ENCODE results near the gene ASAH2. TPM values are rescaled to one million over a fixed set of nuclear protein-coding genes. Genes with fewer than 3 reads are reported as not detected.
"Not testable (repeated sequence)": the region's sequence is repeated elsewhere in the genome, so short reads cannot be mapped to it uniquely, and the experiment has no call there.

ASAH2 gene
- total RNA-seq, 4 donors from 2014 or later: 0.76 to 1.6 TPM; not detected in 2

DNA sequence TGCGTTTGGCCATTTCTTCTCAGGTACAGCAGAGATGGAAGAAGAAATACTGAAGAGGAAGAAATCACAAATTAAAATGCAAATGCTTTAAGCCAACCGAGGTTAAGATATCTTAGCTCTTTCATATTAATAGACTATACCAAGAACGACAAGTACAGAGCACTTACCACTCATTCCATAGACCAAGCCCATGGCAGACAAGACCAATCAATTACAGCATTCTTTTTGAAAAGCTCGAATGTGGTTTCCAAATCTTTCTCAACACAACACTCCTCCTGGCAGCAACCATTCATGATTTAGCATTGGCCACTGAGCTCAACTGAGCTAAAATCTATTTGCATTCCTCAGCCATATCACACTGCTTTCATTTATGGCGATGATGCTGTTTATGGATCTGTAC is 2.7 kb downstream of the ASAH2 start:
- Histone ChIP-seq H3K4me3 (no peak overlapping the region), H3K27ac (no peak overlapping the region), H3K4me1 (no peaks in the 10 kb centered on the region), H3K27me3 (no peaks in the 10 kb centered on the region), H3K36me3 (no peaks in the 10 kb centered on the region), H3K9me3 (no peaks in the 10 kb centered on the region)
- TF ChIP-seq CTCF (IDR thresholded peaks at IDR 0.05): no peak
- no peak for TF ChIP-seq POLR2A (IDR thresholded peaks at IDR 0.05)
- intact Hi-C loops (cut with DNase I; ENCODE audit: low total_unique reads): no loop called here
- no peak for DNase-seq

GRCh38 chr10:50248062-50248461 is 3.3 kb downstream of the ASAH2 start:
- H3K27ac ChIP-seq: no peak overlapping the region
- intact Hi-C loops (cut with DNase I; ENCODE audit: low total_unique reads): no loop called here

GRCh38 chr10:50244201-50244600 is 7.1 kb downstream of the ASAH2 start:
- no peaks in the 10 kb centered on the region for H3K9me3 ChIP-seq
- no peak for DNase-seq
- no peak for TF ChIP-seq POLR2A (IDR thresholded peaks at IDR 0.05)
- no peak for TF ChIP-seq CTCF (IDR thresholded peaks at IDR 0.05)
- no peak overlapping the region for H3K4me3 ChIP-seq
- H3K27me3 ChIP-seq: no peaks in the 10 kb centered on the region
- intact Hi-C loops (cut with DNase I; ENCODE audit: low total_unique reads): no loop called here
- no peak overlapping the region for H3K27ac ChIP-seq
- no peaks in the 10 kb centered on the region for H3K4me1 ChIP-seq
- H3K36me3 ChIP-seq: no peaks in the 10 kb centered on the region

More at GRCh38 chr10:50248062-50248461, 3.3 kb downstream of the ASAH2 start:
- Histone ChIP-seq H3K36me3 (no peaks in the 10 kb centered on the region), H3K4me3 (no peak overlapping the region), H3K4me1 (no peaks in the 10 kb centered on the region), H3K9me3 (no peaks in the 10 kb centered on the region), H3K27me3 (no peaks in the 10 kb centered on the region)
- DNase-seq: no peak
- TF ChIP-seq CTCF (IDR thresholded peaks at IDR 0.05): no peak
- TF ChIP-seq POLR2A (IDR thresholded peaks at IDR 0.05): no peak

- intact Hi-C loops (cut with DNase I; ENCODE audit: low total_unique reads): no loop called here
- H3K36me3 ChIP-seq: no peaks in the 10 kb centered on the region
- H3K27me3 ChIP-seq: no peaks in the 10 kb centered on the region
- TF ChIP-seq POLR2A (IDR thresholded peaks at IDR 0.05) (no peak), CTCF (IDR thresholded peaks at IDR 0.05) (no peak)
- no peak overlapping the region for H3K27ac ChIP-seq
- no peaks in the 10 kb centered on the region for H3K4me1 ChIP-seq
- no peak overlapping the region for H3K4me3 ChIP-seq
- no peaks in the 10 kb centered on the region for H3K9me3 ChIP-seq
- DNase-seq: no peak
These were observed 8.5 kb downstream of the ASAH2 start for GRCh38 chr10:50242777-50243176.

DNA sequence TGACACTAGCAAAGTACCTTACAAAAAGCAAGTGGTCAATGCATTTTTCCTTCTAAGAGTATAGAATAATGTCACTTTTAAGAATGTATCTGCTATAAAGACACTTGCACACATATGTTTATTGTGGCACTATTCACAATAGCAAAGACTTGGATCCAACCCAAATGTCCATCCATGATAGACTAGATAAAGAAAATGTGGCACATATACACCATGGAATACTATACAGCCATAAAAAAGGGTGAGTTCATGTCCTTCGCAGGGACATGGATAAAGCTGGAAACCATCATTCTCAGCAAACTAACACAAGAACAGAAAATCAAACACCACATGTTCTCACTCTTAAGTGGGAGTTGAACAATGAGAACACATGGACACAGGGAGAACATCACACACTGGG is 9.8 kb downstream of the ASAH2 start:
- H3K27ac ChIP-seq; H3K36me3 ChIP-seq; DNase-seq; intact Hi-C loops (cut with DNase I; ENCODE audit: low total_unique reads); H3K4me1 ChIP-seq; H3K4me3 ChIP-seq; H3K27me3 ChIP-seq; H3K9me3 ChIP-seq: not testable (repeated sequence)

DNA sequence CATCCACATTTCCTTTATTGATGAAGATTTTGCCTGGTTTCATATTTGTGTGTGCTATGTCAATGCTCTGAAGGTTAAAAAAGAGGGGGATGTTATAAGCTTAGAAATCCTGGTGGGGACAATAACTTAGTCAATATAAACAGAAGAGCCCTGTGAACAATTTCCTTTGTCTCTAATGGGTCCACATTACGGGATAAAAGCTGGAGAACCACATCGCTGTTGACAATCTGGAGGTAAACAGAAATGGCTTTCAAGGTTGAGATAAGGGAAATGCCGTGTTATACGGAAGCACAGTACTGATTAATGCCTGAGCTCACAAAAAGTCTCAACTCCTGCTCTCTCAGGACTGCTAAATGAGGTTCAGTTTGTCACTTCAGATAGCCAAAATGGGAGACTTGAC is 16.8 kb downstream of the ASAH2 start:
- no peak overlapping the region for H3K4me3 ChIP-seq
- no peak for TF ChIP-seq CTCF (IDR thresholded peaks at IDR 0.05)
- TF ChIP-seq POLR2A (IDR thresholded peaks at IDR 0.05): no peak
- intact Hi-C loops (cut with DNase I; ENCODE audit: low total_unique reads): no loop called here

More for the DNA sequence above, 16.8 kb downstream of the ASAH2 start:
- H3K9me3 ChIP-seq: no peaks in the 10 kb centered on the region
- H3K4me1 ChIP-seq: no peaks in the 10 kb centered on the region
- no peak overlapping the region for H3K27ac ChIP-seq
- no peaks in the 10 kb centered on the region for H3K27me3 ChIP-seq
- no peaks in the 10 kb centered on the region for H3K36me3 ChIP-seq
- no peak for DNase-seq
